Keratinocyte (primary cell): ENCODE data around the gene SLC35B3. TPM values are rescaled to one million over a fixed set of nuclear protein-coding genes. Genes with fewer than 3 reads are reported as not detected.
A peak's percentile ranks its signal among the peaks of the same experiment; 100 is the strongest.

Experiments
- DNase-seq: peaks from one replicate; pipeline ENCODE4 v3.0.0-alpha.2; 2011; ENCODE audit warnings: low read depth, missing footprints, low spot score
- FAIRE-seq: peaks from 2 replicates; lab custom pipeline; 2011; peaks lifted over from hg19 to GRCh38; lab: Jason Lieb, UNC
- H2AFZ ChIP-seq: 2 replicates; pipeline ENCODE4 v1.6.0; 2012; ENCODE audit warnings: low read length, control low read depth, inconsistent platforms; ENCODE audit not compliant: control insufficient read depth
- H3K27ac ChIP-seq: 2 replicates; pipeline ENCODE4 v1.5.1; 2011; ENCODE audit warnings: low read length; ENCODE audit not compliant: control insufficient read depth, insufficient read depth
- H3K27me3 ChIP-seq: 3 replicates; pipeline ENCODE4 v1.6.0; 2011; ENCODE audit warnings: low read length; ENCODE audit not compliant: control insufficient read depth, insufficient read depth; ENCODE audit errors: extremely low read depth
- H3K36me3 ChIP-seq, 2 experiments: 2 replicates in 1 of 2; 3 replicates in 1 of 2; pipeline ENCODE4 v1.5.1; 2011; ENCODE audit warnings: low read length in 2 of 2, mild to moderate bottlenecking in 1 of 2; ENCODE audit not compliant: control insufficient read depth in 2 of 2, insufficient read depth in 2 of 2; ENCODE audit errors: extremely low read depth in 1 of 2
- H3K4me1 ChIP-seq: 3 replicates; pipeline ENCODE4 v1.5.1; 2011; ENCODE audit warnings: low read length; ENCODE audit not compliant: control insufficient read depth, insufficient read depth; ENCODE audit errors: extremely low read depth
- H3K4me2 ChIP-seq: 3 replicates; pipeline ENCODE4 v1.6.0; 2011; ENCODE audit warnings: low read depth, low read length; ENCODE audit not compliant: control insufficient read depth, insufficient read depth; ENCODE audit errors: extremely low read depth
- H3K4me3 ChIP-seq, 3 experiments: fragments of 200-600 bp in 1 of 3; sonication (generic) in 1 of 3; 2 replicates in 2 of 3; 3 replicates in 1 of 3; pipeline ENCODE4 v1.5.1; 2011 to 2016; ENCODE audit warnings: low read length in 3 of 3, mild to moderate bottlenecking in 3 of 3, control low read depth in 2 of 3, inconsistent platforms in 1 of 3, low read depth in 1 of 3, mixed read lengths in 1 of 3, mixed run types in 1 of 3, moderate library complexity in 1 of 3; ENCODE audit not compliant: control insufficient read depth in 2 of 3, insufficient read depth in 2 of 3; ENCODE audit errors: extremely low read depth in 1 of 3
- H3K79me2 ChIP-seq: 2 replicates; pipeline ENCODE4 v1.6.0; 2012; ENCODE audit warnings: low read length; ENCODE audit not compliant: control insufficient read depth, insufficient read depth
- H3K9ac ChIP-seq: 3 replicates; pipeline ENCODE4 v1.6.0; 2011; ENCODE audit warnings: low read length; ENCODE audit not compliant: control insufficient read depth, insufficient read depth; ENCODE audit errors: extremely low read depth
- H3K9me1 ChIP-seq: 3 replicates; pipeline ENCODE4 v1.6.0; 2011; ENCODE audit warnings: low read length; ENCODE audit not compliant: control insufficient read depth, insufficient read depth; ENCODE audit errors: extremely low read depth
- H3K9me3 ChIP-seq: 2 replicates; pipeline ENCODE4 v1.5.1; 2012; ENCODE audit warnings: low read depth, low read length; ENCODE audit not compliant: control insufficient read depth
- H4K20me1 ChIP-seq: 3 replicates; pipeline ENCODE4 v1.6.0; 2011; ENCODE audit warnings: low read length; ENCODE audit not compliant: control insufficient read depth, insufficient read depth; ENCODE audit errors: extremely low read depth
- CTCF ChIP-seq, 3 experiments: IDR thresholded peaks in 1 of 3; conservative IDR thresholded peaks in 1 of 3; optimal IDR thresholded peaks in 1 of 3; 2 replicates in 2 of 3; 3 replicates in 1 of 3; pipeline versions ENCODE3 to v1.5.1; 2011; ENCODE audit warnings: low read length in 3 of 3, mild to moderate bottlenecking in 3 of 3, moderate library complexity in 2 of 3, control low read depth in 1 of 3, inconsistent platforms in 1 of 3; ENCODE audit not compliant: insufficient read depth in 2 of 3; ENCODE audit errors: extremely low read depth in 1 of 3
- EZH2 ChIP-seq: IDR thresholded peaks from one replicate; pipeline ENCODE4 v1.6.1; 2012; ENCODE audit warnings: inconsistent platforms, mild to moderate bottlenecking, low read length, moderate library complexity
- dilution Hi-C: fragments of 300-500 bp; cut with MboI; formaldehyde crosslinking; loops from one replicate; pipeline ENCODE4 v1.7.0; 2020; ENCODE audit warnings: low sequenced_read_pairs; ENCODE audit not compliant: extremely low pct_ligation_motif_present
- polyA minus RNA-seq, 3 experiments: library from RNA; depleted of rRNA, polyadenylated mRNA; stranded (reverse); fragments of >200 nt; gene quantifications; 1 replicate in 1 of 3; 2 replicates in 1 of 3; 3 replicates in 1 of 3; pipeline ENCODE4 v1.2.3, GENCODE V29; 2011
- polyA plus RNA-seq, 5 experiments: library from polyadenylated mRNA; depleted of rRNA in 3 of 5; stranded (reverse) in 3 of 5; stranded (forward) in 1 of 5; unstranded in 1 of 5; fragments of >200 nt; gene quantifications; 1 replicate in 1 of 5; 2 replicates in 3 of 5; 3 replicates in 1 of 5; pipeline versions ENCODE4 v1.2.1 to v1.2.3, GENCODE V29; 2011 to 2012; ENCODE audit warnings: missing spikeins in 2 of 5, low read depth in 1 of 5, low replicate concordance in 1 of 5

Gene SLC35B3
- polyA plus RNA-seq (17.5 to 30.6 TPM (median 22.0 TPM) in 3 replicates), polyA minus RNA-seq (4.3 to 16.9 TPM (median 8.6 TPM) in 3 replicates)
- polyA plus RNA-seq (2011; ENCODE audit: low read depth), result 12.6 TPM
- 17.8 and 29.4 TPM in 2 replicates for polyA plus RNA-seq (2011; cell fraction: cytosol; rRNA removed)
- polyA plus RNA-seq (2011; cell fraction: nucleus; rRNA removed), result 20.5 and 25.5 TPM in 2 replicates
- 13.4 and 21.2 TPM in 2 replicates for polyA plus RNA-seq (2012; ENCODE audit: low replicate concordance)
- 9.6 TPM for polyA minus RNA-seq (2011; cell fraction: cytosol; rRNA and poly(A)+ RNA removed)
- polyA minus RNA-seq (2011; cell fraction: nucleus; rRNA and poly(A)+ RNA removed), result 7.6 and 13.6 TPM in 2 replicates

DNA sequence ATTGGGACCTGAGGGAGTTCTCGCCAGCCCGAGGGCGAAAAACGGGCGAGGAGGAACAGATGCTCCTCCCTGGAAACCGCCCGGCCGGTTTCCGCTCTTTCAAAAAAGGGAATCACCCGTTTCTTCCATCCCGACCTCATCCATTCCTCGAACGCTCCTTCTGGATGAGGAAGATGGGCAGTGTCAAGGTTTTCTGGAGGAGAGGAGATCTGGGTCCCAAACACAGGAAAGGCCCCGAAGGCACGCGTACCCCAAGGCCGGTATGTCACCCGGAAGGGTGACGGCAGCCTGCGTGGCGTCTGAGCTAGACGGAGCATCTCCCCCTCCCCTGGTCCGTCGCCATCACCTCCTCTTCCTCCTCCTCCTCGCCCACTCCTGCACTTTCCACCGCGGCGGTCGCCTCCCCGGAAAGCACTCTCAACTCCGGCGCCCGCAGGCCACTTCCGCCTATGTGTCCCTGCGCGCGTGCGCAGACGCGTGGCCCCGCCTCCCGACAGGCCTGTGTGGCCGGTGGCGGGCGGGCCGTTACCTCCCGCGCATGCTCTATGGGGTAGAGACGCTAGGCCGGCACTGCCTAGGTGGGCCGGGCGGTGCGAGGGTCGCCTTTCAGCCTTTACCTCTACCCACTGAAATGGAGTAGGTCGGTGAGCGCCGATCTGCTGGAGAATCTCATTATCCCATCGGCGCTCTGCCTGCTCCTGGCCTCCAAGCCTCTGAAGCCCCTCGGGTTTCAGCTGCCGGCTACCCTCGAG lies at the start of gene SLC35B3:
Gene SLC35B3 (minus strand): TSS at position 453 of the 752 bp plus-strand sequence.
- H3K4me2 ChIP-seq, result peak within 1 kb of the TSS; percentile 99

GRCh38 chr6:8483650-8484049 lies 48.3 kb upstream of the SLC35B3 start:
- H3K9ac ChIP-seq, result no peak overlapping the region
- H3K9me1 ChIP-seq, result no peaks in the 10 kb centered on the region
- dilution Hi-C loops, result no loop called here
- H3K4me3 ChIP-seq, result no peak overlapping the region
- FAIRE-seq, result no peak
- H3K79me2 ChIP-seq, result no peaks in the 10 kb centered on the region
- no peak overlapping the region for H2AFZ ChIP-seq
- no peak for TF ChIP-seq CTCF (optimal IDR thresholded peaks at IDR 0.05 in 1 of 3, IDR thresholded peaks at IDR 0.05 in 1 of 3, conservative IDR thresholded peaks at IDR 0.05 in 1 of 3; ENCODE audit: extremely low read depth in 1 of 3, insufficient read depth in 2 of 3, low read length in 3 of 3)
- TF ChIP-seq EZH2, result no peak
- no peak for DNase-seq
- no peaks in the 10 kb centered on the region for H3K4me1 ChIP-seq
- no peak overlapping the region for H3K27ac ChIP-seq
- no peak overlapping the region for H3K4me2 ChIP-seq
- no peaks in the 10 kb centered on the region for H3K36me3 ChIP-seq
- H4K20me1 ChIP-seq, result no peaks in the 10 kb centered on the region
- no peaks in the 10 kb centered on the region for H3K9me3 ChIP-seq
- H3K27me3 ChIP-seq, result no peaks in the 10 kb centered on the region

More for the DNA sequence above, at the start of gene SLC35B3:
- DNase-seq (peak; percentile 57), FAIRE-seq (no peak)
- peak within 1 kb of the TSS; percentile 97 for H3K9ac ChIP-seq
- TF ChIP-seq CTCF (optimal IDR thresholded peaks at IDR 0.05 in 1 of 3, IDR thresholded peaks at IDR 0.05 in 1 of 3, conservative IDR thresholded peaks at IDR 0.05 in 1 of 3; ENCODE audit: extremely low read depth in 1 of 3, insufficient read depth in 2 of 3, low read length in 3 of 3) (no peak), EZH2 (no peak)
- H2AFZ ChIP-seq, result peak within 1 kb of the TSS; percentile 99
- H3K9me3 ChIP-seq, result no peaks in the 10 kb centered on the region
- peaks cover 43% of the 10 kb centered on the region for H3K79me2 ChIP-seq
- peaks cover 0 to 11% of the 10 kb centered on the region in 2 experiments for H3K36me3 ChIP-seq
- dilution Hi-C loops, result no loop called here
- H3K9me1 ChIP-seq, result no peaks in the 10 kb centered on the region
- H4K20me1 ChIP-seq, result no peaks in the 10 kb centered on the region
- peak within 1 kb of the TSS; percentile 90 to 98 (median 98) for H3K4me3 ChIP-seq
- H3K27me3 ChIP-seq, result no peaks in the 10 kb centered on the region
- H3K27ac ChIP-seq, result peak within 1 kb of the TSS; percentile 95
- peaks cover 21% of the 10 kb centered on the region for H3K4me1 ChIP-seq
